Activated gamma-delta T cell (primary cell): ENCODE measurements around the gene AHI1.
A peak's percentile ranks its signal among the peaks of the same experiment; 100 is the strongest.

Experiments used
- DNase-seq: peaks from one replicate; lab custom pipeline; 2025; lab: John Stamatoyannopoulos, UW
- total RNA-seq, 2 donors: gene quantifications; one replicate each; lab custom pipeline; 2026; lab: John Stamatoyannopoulos, UW

The AHI1 gene
- 102 to 110 reads per million in 2 donors for total RNA-seq

DNA sequence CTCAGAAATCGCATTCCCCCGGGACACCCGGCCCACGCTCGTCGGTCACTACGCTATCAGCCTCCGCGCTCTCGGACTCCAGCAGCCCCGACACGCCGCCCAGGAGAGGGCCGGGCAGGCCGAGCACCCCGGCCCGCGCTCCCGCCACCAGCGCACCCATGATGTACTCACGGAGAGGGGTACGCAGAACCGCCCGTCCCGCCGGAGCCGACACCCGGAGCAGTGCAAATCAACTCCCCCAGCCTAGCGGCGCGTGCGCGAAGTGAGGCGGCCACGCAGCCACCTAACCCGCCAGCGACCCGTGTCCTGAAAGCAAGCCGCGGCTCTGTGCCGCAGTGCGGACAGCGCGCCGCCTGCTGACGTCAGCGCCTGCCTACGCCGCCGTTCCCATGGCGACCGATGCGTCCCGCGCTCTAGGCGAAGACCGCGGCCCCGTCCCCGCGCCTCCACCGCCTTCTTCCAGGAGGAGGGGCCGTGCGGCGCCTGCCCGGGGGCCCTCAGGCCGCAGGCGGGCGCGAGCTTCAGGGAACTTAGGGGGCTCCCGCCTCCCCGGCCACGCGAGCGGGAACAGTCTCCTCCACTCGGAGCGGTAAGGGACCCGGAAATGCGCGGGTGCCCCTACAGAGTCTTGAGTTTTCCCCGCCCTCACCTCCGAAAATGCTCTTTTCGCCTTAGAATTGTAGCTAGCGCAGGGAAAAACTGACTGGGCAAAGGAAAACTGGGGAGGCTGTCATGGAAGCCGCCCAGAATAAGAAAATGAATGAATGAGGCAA, at the start of gene AHI1:
TSS of gene AHI1 (minus strand) at position 329 of the 773 bp plus-strand sequence. CDS start 5,503 bp downstream, outside the sequence.
- DNase-seq = peak; percentile 92

DNA sequence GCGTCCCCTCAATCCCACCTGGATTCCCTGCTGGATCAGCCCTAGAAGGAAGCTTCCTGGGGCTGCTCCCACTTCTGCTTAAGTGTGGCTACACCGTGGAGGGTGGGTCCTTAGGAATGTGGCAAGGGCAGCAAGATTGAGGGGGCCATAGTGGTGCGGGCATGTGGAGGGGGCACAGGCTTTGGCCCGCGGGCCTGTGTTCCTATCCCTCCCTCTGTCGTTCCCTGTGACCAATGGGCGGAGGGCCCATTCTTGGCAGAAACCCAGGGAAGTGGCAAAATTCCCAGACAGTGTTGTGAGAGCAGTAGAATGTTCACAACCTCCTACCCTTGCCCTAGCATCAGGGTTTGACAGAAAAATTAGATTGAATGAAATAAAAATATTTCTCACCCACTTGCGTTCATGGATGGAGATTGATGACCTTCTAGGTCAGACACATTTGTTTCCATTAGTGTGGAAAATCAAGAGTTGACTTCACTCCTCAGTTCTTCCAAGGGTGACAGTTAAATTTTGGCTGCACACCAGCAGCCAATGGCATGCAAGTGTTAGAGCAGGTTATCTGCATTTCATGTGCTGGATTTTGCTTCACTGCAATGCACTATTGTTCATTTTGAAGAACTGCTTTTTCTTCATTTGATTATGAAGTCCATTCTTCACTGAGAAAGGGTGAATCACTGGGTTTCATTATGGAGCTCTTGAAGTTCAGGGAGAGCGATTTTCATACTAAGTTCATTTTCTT, 49.3 kb upstream of the AHI1 start:
- DNase-seq = no peak

DNA sequence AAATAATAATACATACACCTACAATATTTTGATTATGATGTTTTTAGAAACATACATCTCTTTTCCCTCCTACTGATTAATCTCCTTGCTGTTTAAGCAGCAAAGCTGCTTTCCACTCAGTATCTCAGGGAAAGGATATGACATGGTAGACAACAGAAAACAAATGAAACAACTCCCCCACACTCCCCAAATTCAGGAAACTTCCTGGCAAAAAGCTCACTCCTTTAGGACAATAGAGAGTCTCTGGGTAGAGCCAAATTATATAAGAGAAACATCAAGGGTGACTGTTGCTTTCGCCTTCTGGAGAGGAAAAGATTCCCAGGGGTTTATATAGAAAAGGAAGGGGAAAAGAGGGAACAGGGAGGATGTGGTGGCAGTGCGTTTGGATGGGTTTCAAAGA, 48.7 kb upstream of the AHI1 start:
- DNase-seq = no peak

GRCh38 chr6:135540207-135540840, 42.8 kb upstream of the AHI1 start:
- DNase-seq = no peak

DNA sequence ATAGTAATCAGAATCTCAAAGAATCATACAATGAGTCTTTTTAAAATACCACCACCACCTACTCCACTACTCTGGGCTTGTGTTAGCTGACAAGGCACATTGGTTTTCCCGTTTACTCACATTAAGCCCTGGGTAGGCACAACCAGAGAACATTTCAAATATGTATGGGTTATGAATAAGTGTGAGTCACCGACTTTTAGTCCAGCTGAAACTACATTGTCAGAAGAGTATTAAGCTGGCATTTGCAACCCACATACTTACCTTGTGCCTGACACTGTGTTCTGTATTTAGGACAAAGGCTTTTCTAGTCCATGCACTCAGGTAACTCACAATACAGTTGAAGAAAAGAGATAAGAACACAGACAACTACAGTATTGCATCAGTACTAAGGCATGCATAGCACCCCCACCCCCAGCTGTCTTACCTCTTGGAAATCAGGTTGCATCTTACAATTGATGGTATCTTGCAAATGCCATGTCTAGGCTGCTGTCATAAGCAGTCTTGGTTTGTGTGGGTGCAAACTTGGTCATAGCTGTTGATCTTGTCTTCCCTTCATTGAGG, 40.3 kb upstream of the AHI1 start:
- DNase-seq = no peak

GRCh38 chr6:135535989-135536414, 38.5 kb upstream of the AHI1 start:
- no peak for DNase-seq

- DNase-seq = no peak
Measured at GRCh38 chr6:135534773-135535380, 37.3 kb upstream of the AHI1 start.

DNA sequence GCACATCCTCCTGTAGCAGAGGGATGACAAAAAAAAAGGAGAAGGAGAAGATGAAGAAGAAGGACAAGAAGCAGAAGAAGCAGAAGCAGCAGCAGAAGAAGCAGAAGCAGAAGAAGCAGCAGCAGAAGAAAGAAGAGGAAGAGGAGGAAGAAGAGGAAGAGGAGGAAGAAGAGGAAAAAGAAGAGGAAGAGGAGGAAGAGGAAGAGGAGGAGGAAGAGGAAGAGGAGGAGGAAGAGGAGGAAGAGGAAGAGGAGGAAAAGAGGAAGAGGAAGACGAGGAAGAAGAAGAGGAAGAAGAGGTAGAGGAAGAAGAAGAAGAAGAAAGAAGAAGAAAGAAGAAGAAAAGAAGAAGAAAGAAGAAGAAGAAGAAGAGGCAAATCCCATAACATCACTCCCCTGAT, 35.0 kb upstream of the AHI1 start:
- DNase-seq = no peak

DNA sequence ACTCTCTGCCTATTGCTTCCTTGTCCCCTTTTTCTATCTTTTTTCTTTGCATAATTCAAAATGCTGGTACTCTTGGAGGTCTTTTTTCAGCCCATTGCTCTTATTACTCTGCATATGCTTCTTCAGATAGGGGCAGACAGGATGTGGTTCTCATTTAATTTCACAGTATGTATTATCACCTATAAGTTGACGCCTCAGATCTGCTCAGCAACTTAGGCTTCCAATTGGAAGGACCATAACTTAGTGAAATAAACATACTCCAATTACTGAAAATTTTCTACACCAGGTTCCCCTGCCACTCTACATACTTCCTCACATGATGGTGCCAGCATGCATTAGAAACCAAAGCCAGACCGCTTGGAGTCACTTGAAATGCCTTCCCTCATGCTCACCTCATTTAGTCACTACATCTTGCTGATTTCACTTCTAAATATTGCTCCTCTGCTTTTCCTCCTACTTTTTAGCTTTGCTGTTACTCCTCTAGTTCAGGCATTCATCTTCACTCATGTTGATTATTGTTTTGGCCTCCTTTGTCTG, 34.5 kb upstream of the AHI1 start:
- no peak for DNase-seq

DNA sequence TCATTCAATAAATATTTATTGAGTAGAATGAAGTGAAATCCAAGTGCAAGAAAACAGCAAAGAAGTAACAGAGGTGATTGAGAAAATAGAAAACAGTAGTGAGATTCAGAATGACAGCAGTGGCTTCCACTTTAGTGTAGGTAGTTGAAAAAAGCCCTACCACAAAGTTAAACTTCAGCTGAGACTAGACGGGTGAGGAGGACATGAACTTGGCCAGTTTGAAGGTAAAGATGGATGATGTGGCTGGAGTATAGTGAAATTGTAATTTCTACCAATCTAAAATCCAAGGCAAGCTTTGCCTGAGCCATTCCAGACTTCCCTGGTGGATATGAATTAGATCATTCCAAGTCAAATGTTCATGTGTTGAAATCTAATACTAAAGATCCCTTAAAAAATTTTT, 32.6 kb upstream of the AHI1 start:
- no peak for DNase-seq

DNA sequence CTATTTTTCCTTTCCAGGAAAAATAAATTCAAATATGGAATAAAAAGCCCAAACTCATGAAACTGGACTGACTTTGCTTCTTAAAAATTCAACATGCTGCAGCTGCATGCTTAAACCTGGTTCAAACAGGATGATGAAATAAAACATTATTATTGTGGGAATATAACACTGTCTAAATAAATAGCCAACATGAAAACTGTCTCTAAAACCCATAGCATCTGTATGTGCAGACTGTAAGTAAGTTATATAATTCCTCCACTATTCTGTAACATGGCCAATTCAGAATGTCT, 30.4 kb upstream of the AHI1 start:
- DNase-seq = no peak

GRCh38 chr6:135527116-135527959, 29.8 kb upstream of the AHI1 start:
- no peak for DNase-seq

DNA sequence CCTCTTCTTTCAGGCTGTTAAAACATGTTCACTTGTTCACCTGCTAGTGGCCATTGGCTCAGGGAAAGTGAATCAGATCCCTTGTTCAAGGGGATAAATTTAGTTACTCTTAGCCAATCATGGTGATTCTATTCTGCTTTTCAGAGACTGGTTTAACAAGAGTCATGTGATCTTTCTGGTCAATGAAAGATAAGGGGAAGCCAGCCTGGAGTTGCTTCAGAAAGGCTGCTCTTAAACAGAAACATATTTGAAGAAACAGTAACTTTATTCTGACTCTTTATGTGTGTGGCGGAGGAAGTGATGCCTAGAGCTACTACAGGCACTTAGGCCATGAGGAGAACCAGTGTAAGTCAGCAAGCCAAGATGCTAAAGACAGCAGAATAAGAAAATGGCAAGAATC, 28.1 kb upstream of the AHI1 start:
- DNase-seq = no peak

DNA sequence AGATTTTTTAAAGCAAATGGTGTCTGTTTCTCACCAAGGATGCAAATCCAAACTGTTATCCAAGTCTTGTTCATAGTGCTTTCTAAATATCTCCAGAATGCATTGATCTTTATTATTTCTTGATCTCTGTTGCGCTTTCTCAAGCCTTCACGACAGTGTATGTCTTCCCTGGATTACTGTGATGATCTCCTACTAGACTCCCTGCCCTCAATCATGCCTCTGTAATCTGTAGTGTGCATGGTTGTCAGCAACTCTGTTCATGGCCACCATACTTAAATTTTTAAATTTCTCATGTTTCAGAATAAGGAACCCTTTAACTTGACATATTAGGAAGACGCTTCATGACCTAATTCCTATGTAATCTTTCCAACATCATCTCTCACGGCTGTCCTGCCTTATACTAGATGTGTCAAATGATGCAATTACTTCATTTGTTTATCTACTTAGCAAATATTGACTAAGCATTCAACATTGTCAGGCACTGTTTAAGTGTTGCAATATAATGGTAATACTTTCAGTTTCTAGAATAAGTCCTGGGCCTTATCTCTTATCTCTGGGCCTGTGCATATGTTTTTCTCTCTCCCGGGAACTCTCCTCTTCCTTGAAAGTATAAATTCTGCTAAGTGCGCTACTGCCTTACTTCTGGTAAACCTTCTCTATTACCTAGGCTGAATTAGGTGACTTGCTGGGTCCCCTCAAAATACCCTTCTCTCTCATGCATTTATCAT, 25.6 kb upstream of the AHI1 start:
- DNase-seq = no peak

GRCh38 chr6:135521431-135521830, 23.9 kb upstream of the AHI1 start:
- no peak for DNase-seq

DNA sequence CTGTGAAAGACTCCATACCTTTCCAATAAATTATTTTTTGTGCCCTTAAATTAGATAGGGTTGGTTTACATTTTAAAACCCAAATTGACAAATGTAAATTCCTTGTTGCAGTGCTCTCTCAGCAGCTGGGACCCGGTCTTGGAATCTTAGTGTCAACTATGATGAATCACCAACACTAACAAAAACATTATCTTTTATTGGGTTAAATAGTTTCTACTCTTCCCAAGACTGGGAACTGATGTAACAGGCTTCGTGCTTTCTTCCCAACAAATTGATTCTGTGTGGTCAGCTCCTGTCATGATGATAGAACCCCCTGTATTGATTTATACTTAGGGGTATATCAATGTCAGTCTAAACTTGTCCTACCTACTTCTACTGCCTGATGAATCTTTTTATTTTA, 23.2 kb upstream of the AHI1 start:
- DNase-seq = no peak

GRCh38 chr6:135519348-135519747, 21.8 kb upstream of the AHI1 start:
- no peak for DNase-seq

GRCh38 chr6:135517527-135517926, 20.0 kb upstream of the AHI1 start:
- no peak for DNase-seq

DNA sequence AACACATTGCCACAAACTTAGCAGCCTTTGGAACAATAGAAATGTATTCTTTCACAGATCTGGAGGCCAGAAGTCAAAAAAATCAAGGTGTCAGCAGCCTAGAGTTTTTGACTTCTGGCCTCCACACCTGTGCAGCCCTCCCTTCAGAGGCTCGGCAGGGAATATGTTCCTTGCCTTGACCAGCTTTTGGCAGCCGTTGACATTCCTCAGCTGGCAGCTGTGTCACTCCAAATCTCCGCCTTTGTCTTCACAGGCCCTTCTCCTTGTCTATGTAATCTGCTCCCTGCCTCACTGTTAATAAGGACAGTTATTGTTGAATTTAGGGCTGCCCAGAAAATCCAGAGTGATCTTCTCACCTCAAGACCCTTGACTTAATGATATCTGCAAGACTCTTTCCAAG, 17.2 kb upstream of the AHI1 start:
- DNase-seq = no peak

GRCh38 chr6:135506270-135506997, 8.9 kb upstream of the AHI1 start:
- DNase-seq = no peak
